Upper lobe of left lung (tissue), 4 donors: ENCODE measurements around the gene CABLES1.

Experiments used
- CTCF ChIP-seq, 6 experiments: fragments of 450-650 bp in 4 of 6; fragments of 200-600 bp in 2 of 6; sonication (generic) in 2 of 6; IDR thresholded peaks; one replicate each; pipeline ENCODE4 v1.5.1; 2016 to 2019; ENCODE audit warnings: antibody characterized with exemption in 6 of 6
- POLR2A ChIP-seq, 4 donors: fragments of 450-650 bp; IDR thresholded peaks; one replicate each; pipeline ENCODE4 v1.5.1; 2016 to 2017; ENCODE audit warnings: antibody characterized with exemption in 4 of 4, mild to moderate bottlenecking in 2 of 4
- POLR2AphosphoS5 ChIP-seq, 2 donors: sonication (generic); formaldehyde crosslinking; IDR thresholded peaks; one replicate each; pipeline ENCODE4 v1.5.1; 2017; ENCODE audit warnings: antibody characterized with exemption in 2 of 2

GRCh38 chr18:23267447-23267776 lies 132.1 kb downstream of the CABLES1 start:
- TF ChIP-seq POLR2AphosphoS5 (IDR thresholded peaks at IDR 0.05) (no peak), CTCF (IDR thresholded peaks at IDR 0.05) (no peak), POLR2A (IDR thresholded peaks at IDR 0.05) (no peak)
